K562 (cell line): Measurements from ENCODE around the gene MYH9. TPM values are rescaled to one million over a fixed set of nuclear protein-coding genes. Genes with fewer than 3 reads are reported as not detected.

Source experiments
- ATAC-seq: fragments of 200-7000 bp; cut with Tn5 transposase; 3 replicates; pipeline ENCODE4 v1.9.1; 2020; ENCODE audit warnings: moderate library complexity
- BruUV-seq: library from RNA; stranded (reverse); fragments of 400-500 nt; replicated peaks from 2 replicates; lab custom pipeline; 2021; lab: Mats Ljungman, UMichigan
- CTCF ChIA-PET: fragments of 300-600 bp; formaldehyde crosslinking; extraction: SDS; loops from one replicate; lab custom pipeline; 2021; ENCODE audit warnings: low intra/inter-chr PET ratio; lab: Yijun Ruan, JAX
- POLR2A ChIA-PET: fragments of 300-600, 350-650 bp; sonication (Branson Sonifier 250); formaldehyde crosslinking; extraction: SDS; loops from one replicate; lab custom pipeline; 2021; ENCODE audit warnings: antibody characterized with exemption, inconsistent platforms; lab: Yijun Ruan, JAX
- DNase-seq, 4 experiments: peaks; one replicate each; pipeline versions ENCODE4 v3.0.0 to v3.0.0-alpha.2; 2011 to 2018; ENCODE audit warnings: low spot score in 3 of 4, mixed read lengths in 3 of 4; ENCODE audit errors: extremely low read depth in 1 of 4
- FAIRE-seq: peaks from 2 replicates; lab custom pipeline; 2011; peaks lifted over from hg19 to GRCh38; lab: Jason Lieb, UNC
- H2AFZ ChIP-seq: 2 replicates; pipeline ENCODE4 v1.6.0; 2011; ENCODE audit warnings: low read depth, low read length, control low read depth, inconsistent platforms
- H3K27ac ChIP-seq: fragments of 200-600 bp; 3 replicates; pipeline ENCODE4 v1.8.0; 2011; ENCODE audit warnings: low read depth, mild to moderate bottlenecking, control low read depth, inconsistent platforms, low read length, moderate library complexity, mixed read lengths; ENCODE audit errors: extremely low read depth
- H3K27me3 ChIP-seq, 2 experiments: fragments of 300-600 bp in 1 of 2; 2 replicates in 1 of 2; 3 replicates in 1 of 2; pipeline versions ENCODE4 v1.6.0 to v1.8.0; 2011; ENCODE audit warnings: inconsistent platforms in 2 of 2, low read length in 2 of 2, mild to moderate bottlenecking in 1 of 2, mixed read lengths in 1 of 2, moderate library complexity in 1 of 2; ENCODE audit not compliant: control insufficient read depth in 2 of 2, insufficient read depth in 2 of 2
- H3K36me3 ChIP-seq: fragments of 300-600 bp; 3 replicates; pipeline ENCODE4 v1.8.0; 2011; ENCODE audit warnings: mild to moderate bottlenecking, low read length, inconsistent platforms; ENCODE audit not compliant: control insufficient read depth, insufficient read depth
- H3K4me1 ChIP-seq, 2 experiments: fragments of 200-600 bp in 1 of 2; replicated peaks in 1 of 2; 2 replicates in 1 of 2; 3 replicates in 1 of 2; pipeline versions ENCODE4 v1.5.1 to v1.8.0; 2011; ENCODE audit warnings: inconsistent platforms in 2 of 2, low read length in 2 of 2, mild to moderate bottlenecking in 1 of 2, mixed read lengths in 1 of 2, moderate library complexity in 1 of 2; ENCODE audit not compliant: control insufficient read depth in 2 of 2, insufficient read depth in 2 of 2
- H3K4me2 ChIP-seq: 2 replicates; pipeline ENCODE4 v1.6.1; 2011; ENCODE audit warnings: low read length, control low read depth, inconsistent platforms, mixed read lengths; ENCODE audit not compliant: insufficient read depth
- H3K4me3 ChIP-seq: fragments of 200-600 bp; sonication (generic), shearing (Covaris generic); 2 replicates; pipeline ENCODE4 v1.5.1; 2016; ENCODE audit warnings: control low read depth, inconsistent platforms
- H3K79me2 ChIP-seq: fragments of 200-600 bp; 3 replicates; pipeline ENCODE4 v1.8.0; 2011; ENCODE audit warnings: low read length, inconsistent platforms; ENCODE audit not compliant: control insufficient read depth, insufficient read depth
- H3K9ac ChIP-seq, 2 experiments: 2 replicates each; pipeline versions ENCODE4 v1.6.0 to v1.6.1; 2011; ENCODE audit warnings: low read depth in 2 of 2, low read length in 2 of 2, control low read depth in 1 of 2, inconsistent platforms in 1 of 2, mild to moderate bottlenecking in 1 of 2, mixed read lengths in 1 of 2; ENCODE audit not compliant: insufficient read depth in 1 of 2
- H3K9me1 ChIP-seq: one replicate; pipeline ENCODE4 v1.6.0; 2011; ENCODE audit warnings: inconsistent platforms, mild to moderate bottlenecking, low read length, moderate library complexity; ENCODE audit not compliant: control insufficient read depth, insufficient read depth
- H3K9me3 ChIP-seq: replicated peaks from 2 replicates; pipeline ENCODE4 v1.5.1; 2011; ENCODE audit warnings: low read depth, low read length, inconsistent platforms; ENCODE audit not compliant: control insufficient read depth, insufficient read depth
- H4K20me1 ChIP-seq: replicated peaks from 2 replicates; pipeline ENCODE4 v1.6.1; 2011; ENCODE audit warnings: low read length, inconsistent platforms, mixed read lengths; ENCODE audit not compliant: control insufficient read depth, insufficient read depth
- CGGBP1 ChIP-seq: fragments of 250-450 bp; sonication (Bioruptor Pico); IDR thresholded peaks from 2 replicates; pipeline ENCODE4 v1.9.0; 2021; ENCODE audit warnings: mild to moderate bottlenecking
- E2F3 ChIP-seq: fragments of 250-450 bp; sonication (Bioruptor Pico); IDR thresholded peaks from 2 replicates; pipeline ENCODE4 v1.4.0; 2020; ENCODE audit warnings: mild to moderate bottlenecking
- FOSL1 ChIP-seq: fragments of 200-800 bp; sonication (Bioruptor generic); conservative IDR thresholded peaks from 2 replicates; pipeline ENCODE4 v1.6.1; 2016; ENCODE audit warnings: missing genetic modification characterization, missing compliant biosample characterization
- FOXK2 ChIP-seq, 2 experiments: fragments of 450-650 bp; IDR thresholded peaks in 1 of 2; conservative IDR thresholded peaks in 1 of 2; 2 replicates each; pipeline ENCODE4 v1.6.1; 2016; ENCODE audit warnings: low read depth in 2 of 2, mild to moderate bottlenecking in 1 of 2
- HNRNPLL ChIP-seq: fragments of 200-400 bp; formaldehyde crosslinking; IDR thresholded peaks from 2 replicates; pipeline ENCODE4 v1.6.1; 2017; ENCODE audit warnings: low read length, low read depth, mild to moderate bottlenecking; ENCODE audit not compliant: poor library complexity, severe bottlenecking
- HNRNPUL1 ChIP-seq: fragments of 200-400 bp; formaldehyde crosslinking; IDR thresholded peaks from 2 replicates; pipeline ENCODE4 v1.6.1; 2017; ENCODE audit warnings: low read length
- POLR2H ChIP-seq: IDR thresholded peaks from 2 replicates; pipeline ENCODE4 v1.6.1; 2016; ENCODE audit warnings: missing genetic modification characterization, low read depth, mild to moderate bottlenecking, control low read depth, missing compliant biosample characterization, moderate library complexity
- TAF1 ChIP-seq: IDR thresholded peaks from 2 replicates; pipeline ENCODE4 v1.6.1; 2011; ENCODE audit warnings: mild to moderate bottlenecking, low read length, moderate library complexity; ENCODE audit not compliant: insufficient read depth, control insufficient read depth, severe bottlenecking; ENCODE audit errors: extremely low read depth
- ZBTB40 ChIP-seq, 2 experiments: fragments of 450-650 bp in 1 of 2; sonication (generic) in 1 of 2; formaldehyde crosslinking in 1 of 2; IDR thresholded peaks; 2 replicates each; pipeline versions ENCODE4 v1.7.1 to v1.9.0; 2016 to 2022; ENCODE audit warnings: inconsistent platforms in 1 of 2, mild to moderate bottlenecking in 1 of 2, missing genetic modification reagents in 1 of 2
- WGBS: fragments of 100-300 bp; shearing (Covaris generic); methylation state at CpG from one replicate; pipeline ENCODE4 v1.1.6; 2016; ENCODE audit warnings: low coverage, mixed read lengths; ENCODE audit not compliant: insufficient coverage; ENCODE audit errors: missing lambda C conversion rate; 5-methylcytosine and 5-hydroxymethylcytosine counted together
- in situ Hi-C: fragments of 300-500 bp; cut with MboI; formaldehyde crosslinking; loops from 4 replicates; pipeline ENCODE4 v1.15.0; 2018; ENCODE audit warnings: inconsistent platforms, mixed read lengths
- intact Hi-C: fragments of 100-400 bp; cut with micrococcal nuclease; formaldehyde crosslinking; loops from 2 replicates; pipeline ENCODE4 v1.14.2; 2022
- polyA plus RNA-seq, 8 experiments: library from polyadenylated mRNA; depleted of rRNA in 4 of 8; stranded (reverse) in 5 of 8; unstranded in 3 of 8; fragments of >200 nt; fragmentation: Nextera tagmentation in 2 of 8; fragmentation: Illumina TruSeq in 1 of 8; extraction: Ambion mirVana in 2 of 8; extraction: Trizol in 1 of 8; gene quantifications; 2 replicates each; pipeline versions ENCODE4 v1.2.1 to v1.2.3, GENCODE V29; 2011 to 2014; ENCODE audit warnings: inconsistent platforms in 1 of 8, missing spikeins in 1 of 8
- total RNA-seq, 7 experiments: library from RNA; depleted of rRNA in 6 of 7; stranded (reverse); fragments of >200 nt in 6 of 7; fragmentation: Illumina TruSeq in 2 of 7; extraction: Trizol in 2 of 7; gene quantifications; 2 replicates each; pipeline versions ENCODE4 v1.2.1 to v1.2.3, GENCODE V29; 2011 to 2021; ENCODE audit warnings: low replicate concordance in 1 of 7

The MYH9 gene
- total and polyA plus RNA-seq, 9 of the 15 experiments (the other 6 are each of a cell fraction or from before 2014, with no cell fraction given): 0.71 to 111 (median 24.6) TPM

- no peaks in the 10 kb centered on the region for H3K9me3 ChIP-seq
- H3K36me3 ChIP-seq: peaks cover 27% of the 10 kb centered on the region; the same call in 2 of the 3 replicates
- H3K4me2 ChIP-seq: no peak overlapping the region
- H3K9ac ChIP-seq: no peak overlapping the region
- no peaks in the 10 kb centered on the region for H3K27me3 ChIP-seq
- H3K79me2 ChIP-seq: peaks cover 43% of the 10 kb centered on the region
- no peak for ATAC-seq
- POLR2A ChIA-PET: no interaction called here
- intact Hi-C loops: no loop called here
- H4K20me1 ChIP-seq: no peaks in the 10 kb centered on the region
- FAIRE-seq: no peak
- no peak overlapping the region for H2AFZ ChIP-seq
- no TSS peak for BruUV-seq
- in situ Hi-C loops: no loop called here
- WGBS: 88% methylated on average over 8 of the region's 14 CpGs
- H3K4me1 ChIP-seq: peaks cover 2 to 21% of the 10 kb centered on the region in 2 experiments; a peak in 3 of 5 replicates
- H3K4me3 ChIP-seq: no peak overlapping the region
- CTCF ChIA-PET: no interaction called here
- H3K27ac ChIP-seq: no peak overlapping the region
- DNase-seq: no peak
- no peaks in the 10 kb centered on the region for H3K9me1 ChIP-seq
- TF ChIP-seq POLR2H (tag) (no peak), HNRNPLL (no peak), FOSL1 (tag) (no peak), FOXK2 (conservative IDR thresholded peaks at IDR 0.05 in 1 of 2, IDR thresholded peaks at IDR 0.05 in 1 of 2; ENCODE audit: low read depth in 2 of 2) (no peak), ZBTB40 (IDR thresholded peaks at IDR 0.05) (no peak), ZBTB40 (CRISPR knock-in tag; IDR thresholded peaks at IDR 0.05) (no peak), HNRNPUL1 (no peak), TAF1 (no peak), E2F3 (no peak), CGGBP1 (CRISPR knock-in tag) (no peak)
Observed at GRCh38 chr22:36348760-36349159, 39.0 kb downstream of the MYH9 start.
